MM.1S (cell line): ENCODE results near the gene ATP1A4.

Experiments
- EZH2 ChIP-seq: fragments of 300-600 bp; sonication (generic); optimal IDR thresholded peaks from 2 replicates; pipeline ENCODE3; 2017; ENCODE audit warnings: low read depth, mild to moderate bottlenecking, antibody characterized with exemption, low read length, mixed read lengths
- EZH2phosphoT487 ChIP-seq: fragments of 300-600 bp; sonication (generic); IDR thresholded peaks from 2 replicates; pipeline ENCODE4 v1.6.1; 2018; ENCODE audit warnings: antibody characterized with exemption, low read length
- TF ChIP-seq, protein P1 (sequence below): fragments of 300-600 bp; sonication (generic); IDR thresholded peaks from 2 replicates; pipeline ENCODE4 v1.5.1; 2016; ENCODE audit warnings: antibody characterized with exemption, low read length, mixed read lengths

DNA sequence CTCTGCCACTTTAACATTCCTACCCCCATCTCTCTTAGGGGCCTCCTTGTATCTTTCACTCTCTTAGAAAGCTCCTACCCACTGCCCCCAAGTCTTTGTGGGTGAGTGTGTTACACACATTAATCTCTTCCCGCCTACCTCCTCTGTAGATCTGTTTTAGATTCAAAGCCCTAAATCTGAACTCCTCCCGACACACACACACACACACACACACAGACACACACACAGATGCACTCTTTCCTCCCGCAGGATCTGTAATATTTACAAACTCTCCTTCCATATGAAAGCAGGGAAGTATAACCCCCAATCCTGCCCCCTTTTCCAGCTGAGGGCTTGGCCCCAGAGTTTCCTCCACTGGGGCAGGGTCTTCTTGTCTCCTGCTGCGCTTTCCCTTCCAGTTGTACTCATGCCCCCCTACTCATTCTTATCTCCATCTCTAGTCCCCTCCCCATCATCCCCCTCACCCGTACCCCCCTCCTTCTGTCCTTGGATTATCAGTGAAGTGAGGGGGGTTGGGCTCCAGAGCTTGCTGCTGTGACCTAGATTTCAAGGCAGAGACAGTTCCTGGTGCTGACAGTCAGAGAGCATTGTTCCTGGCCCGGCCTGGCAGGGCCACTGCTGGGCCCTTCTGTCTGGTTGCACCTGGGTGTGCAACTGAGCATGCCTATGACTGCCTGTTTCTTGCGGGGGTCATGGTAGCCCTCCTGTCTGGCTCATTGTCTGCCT, 58.1 kb downstream of the ATP1A4 start:
- TF ChIP-seq, protein P1, sequence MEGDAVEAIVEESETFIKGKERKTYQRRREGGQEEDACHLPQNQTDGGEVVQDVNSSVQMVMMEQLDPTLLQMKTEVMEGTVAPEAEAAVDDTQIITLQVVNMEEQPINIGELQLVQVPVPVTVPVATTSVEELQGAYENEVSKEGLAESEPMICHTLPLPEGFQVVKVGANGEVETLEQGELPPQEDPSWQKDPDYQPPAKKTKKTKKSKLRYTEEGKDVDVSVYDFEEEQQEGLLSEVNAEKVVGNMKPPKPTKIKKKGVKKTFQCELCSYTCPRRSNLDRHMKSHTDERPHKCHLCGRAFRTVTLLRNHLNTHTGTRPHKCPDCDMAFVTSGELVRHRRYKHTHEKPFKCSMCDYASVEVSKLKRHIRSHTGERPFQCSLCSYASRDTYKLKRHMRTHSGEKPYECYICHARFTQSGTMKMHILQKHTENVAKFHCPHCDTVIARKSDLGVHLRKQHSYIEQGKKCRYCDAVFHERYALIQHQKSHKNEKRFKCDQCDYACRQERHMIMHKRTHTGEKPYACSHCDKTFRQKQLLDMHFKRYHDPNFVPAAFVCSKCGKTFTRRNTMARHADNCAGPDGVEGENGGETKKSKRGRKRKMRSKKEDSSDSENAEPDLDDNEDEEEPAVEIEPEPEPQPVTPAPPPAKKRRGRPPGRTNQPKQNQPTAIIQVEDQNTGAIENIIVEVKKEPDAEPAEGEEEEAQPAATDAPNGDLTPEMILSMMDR = no peak
- TF ChIP-seq EZH2 (no peak), EZH2phosphoT487 (no peak)
